ENCODE results near the gene MAP3K13. TPM values are rescaled to one million over a fixed set of nuclear protein-coding genes. Genes with fewer than 3 reads are reported as not detected.
A peak's percentile ranks its signal among the peaks of the same experiment; 100 is the strongest.

MAP3K13 gene
- total RNA-seq, 2 experiments from 2014 or later = 9.9 to 13.9 TPM

GRCh38 chr3:185527364-185527763, 164.4 kb downstream of the MAP3K13 start:
- H3K9me3 Mint-ChIP-seq (ENCODE audit: low read depth) = no peaks in the 10 kb centered on the region
- CTCF ChIA-PET = no interaction called here
- no peak for ATAC-seq

GRCh38 chr3:185528532-185528931, 165.6 kb downstream of the MAP3K13 start:
- H3K9me3 Mint-ChIP-seq (ENCODE audit: low read depth) = no peaks in the 10 kb centered on the region

More at GRCh38 chr3:185527364-185527763, 164.4 kb downstream of the MAP3K13 start:
- H3K27ac Mint-ChIP-seq = no peak overlapping the region
- H3K27me3 Mint-ChIP-seq = peaks cover 4% of the 10 kb centered on the region
- no peaks in the 10 kb centered on the region for H3K4me1 Mint-ChIP-seq
- H3K36me3 Mint-ChIP-seq = no peaks in the 10 kb centered on the region
- no peak for DNase-seq
- H3K4me3 Mint-ChIP-seq = no peak overlapping the region

GRCh38 chr3:185530856-185531255, 167.9 kb downstream of the MAP3K13 start:
- no peaks in the 10 kb centered on the region for H3K27me3 Mint-ChIP-seq
- no peak for ATAC-seq
- no peaks in the 10 kb centered on the region for H3K4me1 Mint-ChIP-seq
- CTCF ChIA-PET = interaction anchor here (0.9 kb wide), 1 partner anchor 10 kb away, joined by 3 read pairs; no protein-coding TSS in a partner anchor
- H3K4me3 Mint-ChIP-seq = no peak overlapping the region
- H3K9me3 Mint-ChIP-seq (ENCODE audit: low read depth) = no peaks in the 10 kb centered on the region
- no peak for DNase-seq
- H3K36me3 Mint-ChIP-seq = no peaks in the 10 kb centered on the region
- no peak overlapping the region for H3K27ac Mint-ChIP-seq

More at GRCh38 chr3:185528532-185528931, 165.6 kb downstream of the MAP3K13 start:
- Mint-ChIP-seq H3K27me3 (peaks cover 3% of the 10 kb centered on the region), H3K4me3 (no peak overlapping the region), H3K36me3 (no peaks in the 10 kb centered on the region), H3K27ac (no peak overlapping the region), H3K4me1 (no peaks in the 10 kb centered on the region)
- CTCF ChIA-PET = no interaction called here
- no peak for ATAC-seq
- DNase-seq = no peak

DNA sequence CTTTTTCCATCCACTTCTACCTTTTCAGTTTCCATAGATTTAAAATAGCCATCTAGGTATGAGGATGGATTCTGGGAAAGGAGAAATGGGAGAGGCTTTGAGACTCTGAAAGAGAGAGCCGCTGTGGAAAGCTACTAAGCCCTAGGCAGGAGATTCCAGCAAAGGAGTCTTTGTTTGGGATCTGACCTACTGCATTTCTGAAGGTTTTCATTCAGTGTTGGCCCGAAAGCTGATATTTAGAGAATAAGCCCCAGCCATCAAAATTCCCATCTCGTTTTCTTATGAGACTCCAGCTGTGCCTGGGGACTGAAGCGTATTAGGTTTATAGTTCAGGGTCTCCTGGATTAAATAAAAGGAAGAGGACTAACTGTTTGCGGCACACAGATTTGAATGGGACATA, 170.0 kb downstream of the MAP3K13 start:
- Mint-ChIP-seq H3K4me3 (no peak overlapping the region), H3K36me3 (peaks cover 3% of the 10 kb centered on the region), H3K27ac (no peak overlapping the region), H3K27me3 (no peaks in the 10 kb centered on the region), H3K4me1 (peaks cover 11% of the 10 kb centered on the region), H3K9me3 (ENCODE audit: low read depth) (no peaks in the 10 kb centered on the region)
- no peak for ATAC-seq
- DNase-seq = no peak
- CTCF ChIA-PET = no interaction called here

- Mint-ChIP-seq H3K36me3 (peaks cover 3% of the 10 kb centered on the region), H3K27ac (no peak overlapping the region), H3K27me3 (no peaks in the 10 kb centered on the region), H3K4me3 (no peak overlapping the region), H3K4me1 (peaks cover 12% of the 10 kb centered on the region), H3K9me3 (ENCODE audit: low read depth) (no peaks in the 10 kb centered on the region)
- ATAC-seq (no peak), DNase-seq (no peak)
- CTCF ChIA-PET = no interaction called here
Measured at GRCh38 chr3:185534511-185534910, 171.6 kb downstream of the MAP3K13 start.

DNA sequence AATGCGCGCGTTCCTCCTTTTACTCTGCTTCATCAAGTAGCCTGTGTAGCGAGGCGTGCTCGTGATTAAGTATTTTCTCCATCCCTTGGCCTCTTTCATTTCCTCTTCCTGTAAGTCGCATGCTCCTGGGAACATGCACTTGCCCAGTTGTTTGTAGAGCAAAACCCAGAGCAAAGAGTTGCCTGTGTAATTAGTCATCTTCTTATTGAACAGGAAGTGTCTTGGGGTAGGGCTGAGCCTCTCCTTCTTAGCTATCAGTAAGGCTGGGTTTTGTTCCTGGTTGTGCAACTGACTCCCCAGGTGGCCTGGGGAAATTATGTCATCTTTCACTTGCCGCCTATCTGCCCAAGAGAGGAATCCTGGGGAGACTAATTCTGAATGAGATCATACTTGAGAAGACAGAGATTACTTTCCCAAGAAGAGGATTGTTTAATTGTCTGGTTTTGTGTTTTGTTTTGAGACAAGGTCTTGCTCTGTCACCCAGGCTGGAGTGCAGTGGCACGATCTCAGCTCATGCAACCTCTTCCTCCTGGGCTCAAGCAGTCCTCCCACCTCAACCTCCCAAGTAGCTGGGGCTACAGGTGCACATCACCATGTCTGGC, 174.5 kb downstream of the MAP3K13 start:
- Mint-ChIP-seq H3K9me3 (ENCODE audit: low read depth) (no peaks in the 10 kb centered on the region), H3K27ac (peak overlapping the region; percentile 75), H3K36me3 (peaks cover 3% of the 10 kb centered on the region), H3K27me3 (peaks cover 2% of the 10 kb centered on the region), H3K4me1 (peaks cover 12% of the 10 kb centered on the region), H3K4me3 (no peak overlapping the region)
- CTCF ChIA-PET = no interaction called here
- ATAC-seq (peak; percentile 97), DNase-seq (peak; percentile 65)

Other genes starting within 250 kb of the MAP3K13 start
- gene C3orf70, start 210.1 kb upstream of the MAP3K13 start, total RNA-seq = under 1 TPM in 1 of 2 experiments, not detected in 1; 0.07 TPM
- gene EHHADH, start 109.1 kb upstream of the MAP3K13 start, total RNA-seq = 1 to 10 TPM; 3.8 to 4.0 TPM
- gene TMEM41A, start 135.9 kb downstream of the MAP3K13 start, total RNA-seq = 10 to 100 TPM; 16.3 to 20.4 TPM
- gene LIPH, start 189.5 kb downstream of the MAP3K13 start, total RNA-seq = not detected
- gene SENP2, start 223.2 kb downstream of the MAP3K13 start, total RNA-seq = 10 to 100 TPM; 28.8 to 31.4 TPM